ENCODE measurements around the gene CTNND2.

The CTNND2 gene

GRCh38 chr5:11579351-11579750 lies 324.9 kb downstream of the CTNND2 start:
- peak in 1 of 2 experiments; percentile 49 for DNase-seq

GRCh38 chr5:11574787-11575186 lies 329.5 kb downstream of the CTNND2 start:
- DNase-seq: no peak

GRCh38 chr5:11573140-11573992 lies 330.9 kb downstream of the CTNND2 start:
- DNase-seq: no peak

- DNase-seq: no peak
These were observed 339.5 kb downstream of the CTNND2 start for GRCh38 chr5:11564706-11565105.

GRCh38 chr5:11563822-11564221 lies 340.4 kb downstream of the CTNND2 start:
- DNase-seq: no peak

GRCh38 chr5:11560915-11561697 lies 343.1 kb downstream of the CTNND2 start:
- no peak for DNase-seq

GRCh38 chr5:11557063-11557462 lies 347.2 kb downstream of the CTNND2 start:
- no peak for DNase-seq

- no peak for DNase-seq
These were observed 349.1 kb downstream of the CTNND2 start for GRCh38 chr5:11555171-11555570.

GRCh38 chr5:11547730-11548129 lies 356.5 kb downstream of the CTNND2 start:
- no peak for DNase-seq

- DNase-seq: no peak
These were observed 357.1 kb downstream of the CTNND2 start for GRCh38 chr5:11547140-11547539.

- DNase-seq: no peak
These were observed 364.1 kb downstream of the CTNND2 start for GRCh38 chr5:11540112-11540511.

- DNase-seq: no peak
These were observed 372.3 kb downstream of the CTNND2 start for GRCh38 chr5:11531811-11532555.

GRCh38 chr5:11528720-11529119 lies 375.5 kb downstream of the CTNND2 start:
- DNase-seq: no peak

GRCh38 chr5:11527652-11528349 lies 376.4 kb downstream of the CTNND2 start:
- DNase-seq: no peak

- DNase-seq: no peak
These were observed 379.2 kb downstream of the CTNND2 start for GRCh38 chr5:11525020-11525419.

- DNase-seq: no peak
These were observed 380.1 kb downstream of the CTNND2 start for GRCh38 chr5:11524188-11524587.

- DNase-seq: no peak
These were observed 381.4 kb downstream of the CTNND2 start for GRCh38 chr5:11522796-11523195.

GRCh38 chr5:11520241-11520930 lies 383.9 kb downstream of the CTNND2 start:
- DNase-seq: no peak

GRCh38 chr5:11519236-11519635 lies 385.0 kb downstream of the CTNND2 start:
- no peak for DNase-seq

GRCh38 chr5:11518676-11519075 lies 385.6 kb downstream of the CTNND2 start:
- DNase-seq: no peak

GRCh38 chr5:11514705-11515432 lies 389.4 kb downstream of the CTNND2 start:
- DNase-seq: no peak
